ENCODE data around the gene ADGRL1.

GRCh38 chr19:14250870-14251269 is 44.9 kb upstream of the ADGRL1 start:
- TF ChIP-seq, protein P1, sequence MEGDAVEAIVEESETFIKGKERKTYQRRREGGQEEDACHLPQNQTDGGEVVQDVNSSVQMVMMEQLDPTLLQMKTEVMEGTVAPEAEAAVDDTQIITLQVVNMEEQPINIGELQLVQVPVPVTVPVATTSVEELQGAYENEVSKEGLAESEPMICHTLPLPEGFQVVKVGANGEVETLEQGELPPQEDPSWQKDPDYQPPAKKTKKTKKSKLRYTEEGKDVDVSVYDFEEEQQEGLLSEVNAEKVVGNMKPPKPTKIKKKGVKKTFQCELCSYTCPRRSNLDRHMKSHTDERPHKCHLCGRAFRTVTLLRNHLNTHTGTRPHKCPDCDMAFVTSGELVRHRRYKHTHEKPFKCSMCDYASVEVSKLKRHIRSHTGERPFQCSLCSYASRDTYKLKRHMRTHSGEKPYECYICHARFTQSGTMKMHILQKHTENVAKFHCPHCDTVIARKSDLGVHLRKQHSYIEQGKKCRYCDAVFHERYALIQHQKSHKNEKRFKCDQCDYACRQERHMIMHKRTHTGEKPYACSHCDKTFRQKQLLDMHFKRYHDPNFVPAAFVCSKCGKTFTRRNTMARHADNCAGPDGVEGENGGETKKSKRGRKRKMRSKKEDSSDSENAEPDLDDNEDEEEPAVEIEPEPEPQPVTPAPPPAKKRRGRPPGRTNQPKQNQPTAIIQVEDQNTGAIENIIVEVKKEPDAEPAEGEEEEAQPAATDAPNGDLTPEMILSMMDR (IDR thresholded peaks at IDR 0.05) = no peak
- TF ChIP-seq EZH2 (IDR thresholded peaks at IDR 0.05; ENCODE audit: borderline replicate concordance, insufficient read depth, low read depth, low read length, poor library complexity, severe bottlenecking) = no peak

Data from B cell (primary cell).